K562 (cell line): ENCODE data around the gene USP48. TPM values are rescaled to one million over a fixed set of nuclear protein-coding genes. Genes with fewer than 3 reads are reported as not detected.

Experiments used
- ATAC-seq: fragments of 200-7000 bp; cut with Tn5 transposase; 3 replicates; pipeline ENCODE4 v1.9.1; 2020; ENCODE audit warnings: moderate library complexity
- BruUV-seq: library from RNA; stranded (reverse); fragments of 400-500 nt; replicated peaks from 2 replicates; lab custom pipeline; 2021; lab: Mats Ljungman, UMichigan
- CTCF ChIA-PET: fragments of 300-600 bp; formaldehyde crosslinking; extraction: SDS; loops from one replicate; lab custom pipeline; 2021; ENCODE audit warnings: low intra/inter-chr PET ratio; lab: Yijun Ruan, JAX
- POLR2A ChIA-PET: fragments of 300-600, 350-650 bp; sonication (Branson Sonifier 250); formaldehyde crosslinking; extraction: SDS; loops from one replicate; lab custom pipeline; 2021; ENCODE audit warnings: antibody characterized with exemption, inconsistent platforms; lab: Yijun Ruan, JAX
- DNase-seq, 4 experiments: peaks; one replicate each; pipeline versions ENCODE4 v3.0.0 to v3.0.0-alpha.2; 2011 to 2018; ENCODE audit warnings: low spot score in 3 of 4, mixed read lengths in 3 of 4; ENCODE audit errors: extremely low read depth in 1 of 4
- FAIRE-seq: peaks from 2 replicates; lab custom pipeline; 2011; peaks lifted over from hg19 to GRCh38; lab: Jason Lieb, UNC
- H2AFZ ChIP-seq: 2 replicates; pipeline ENCODE4 v1.6.0; 2011; ENCODE audit warnings: low read depth, low read length, control low read depth, inconsistent platforms
- H3K27ac ChIP-seq: fragments of 200-600 bp; 3 replicates; pipeline ENCODE4 v1.8.0; 2011; ENCODE audit warnings: low read depth, mild to moderate bottlenecking, control low read depth, inconsistent platforms, low read length, moderate library complexity, mixed read lengths; ENCODE audit errors: extremely low read depth
- H3K27me3 ChIP-seq, 2 experiments: fragments of 300-600 bp in 1 of 2; 2 replicates in 1 of 2; 3 replicates in 1 of 2; pipeline versions ENCODE4 v1.6.0 to v1.8.0; 2011; ENCODE audit warnings: inconsistent platforms in 2 of 2, low read length in 2 of 2, mild to moderate bottlenecking in 1 of 2, mixed read lengths in 1 of 2, moderate library complexity in 1 of 2; ENCODE audit not compliant: control insufficient read depth in 2 of 2, insufficient read depth in 2 of 2
- H3K36me3 ChIP-seq: fragments of 300-600 bp; 3 replicates; pipeline ENCODE4 v1.8.0; 2011; ENCODE audit warnings: mild to moderate bottlenecking, low read length, inconsistent platforms; ENCODE audit not compliant: control insufficient read depth, insufficient read depth
- H3K4me1 ChIP-seq, 2 experiments: fragments of 200-600 bp in 1 of 2; replicated peaks in 1 of 2; 2 replicates in 1 of 2; 3 replicates in 1 of 2; pipeline versions ENCODE4 v1.5.1 to v1.8.0; 2011; ENCODE audit warnings: inconsistent platforms in 2 of 2, low read length in 2 of 2, mild to moderate bottlenecking in 1 of 2, mixed read lengths in 1 of 2, moderate library complexity in 1 of 2; ENCODE audit not compliant: control insufficient read depth in 2 of 2, insufficient read depth in 2 of 2
- H3K4me2 ChIP-seq: 2 replicates; pipeline ENCODE4 v1.6.1; 2011; ENCODE audit warnings: low read length, control low read depth, inconsistent platforms, mixed read lengths; ENCODE audit not compliant: insufficient read depth
- H3K4me3 ChIP-seq: fragments of 200-600 bp; sonication (generic), shearing (Covaris generic); 2 replicates; pipeline ENCODE4 v1.5.1; 2016; ENCODE audit warnings: control low read depth, inconsistent platforms
- H3K79me2 ChIP-seq: fragments of 200-600 bp; 3 replicates; pipeline ENCODE4 v1.8.0; 2011; ENCODE audit warnings: low read length, inconsistent platforms; ENCODE audit not compliant: control insufficient read depth, insufficient read depth
- H3K9ac ChIP-seq, 2 experiments: 2 replicates each; pipeline versions ENCODE4 v1.6.0 to v1.6.1; 2011; ENCODE audit warnings: low read depth in 2 of 2, low read length in 2 of 2, control low read depth in 1 of 2, inconsistent platforms in 1 of 2, mild to moderate bottlenecking in 1 of 2, mixed read lengths in 1 of 2; ENCODE audit not compliant: insufficient read depth in 1 of 2
- H3K9me1 ChIP-seq: one replicate; pipeline ENCODE4 v1.6.0; 2011; ENCODE audit warnings: inconsistent platforms, mild to moderate bottlenecking, low read length, moderate library complexity; ENCODE audit not compliant: control insufficient read depth, insufficient read depth
- H3K9me3 ChIP-seq: replicated peaks from 2 replicates; pipeline ENCODE4 v1.5.1; 2011; ENCODE audit warnings: low read depth, low read length, inconsistent platforms; ENCODE audit not compliant: control insufficient read depth, insufficient read depth
- H4K20me1 ChIP-seq: replicated peaks from 2 replicates; pipeline ENCODE4 v1.6.1; 2011; ENCODE audit warnings: low read length, inconsistent platforms, mixed read lengths; ENCODE audit not compliant: control insufficient read depth, insufficient read depth
- ESRRA ChIP-seq: fragments of 450-650 bp; IDR thresholded peaks from 2 replicates; pipeline ENCODE4 v1.6.1; 2014; ENCODE audit warnings: low read depth, mild to moderate bottlenecking, moderate library complexity, borderline replicate concordance
- HMG20B ChIP-seq: fragments of 250-450 bp; sonication (Bioruptor Pico); IDR thresholded peaks from 2 replicates; pipeline ENCODE4 v1.5.0; 2021; ENCODE audit warnings: mild to moderate bottlenecking
- NR3C1 ChIP-seq: sonication (generic); formaldehyde crosslinking; IDR thresholded peaks from 2 replicates; pipeline ENCODE4 v1.8.1; 2022; ENCODE audit warnings: missing genetic modification reagents
- ZFP30 ChIP-seq: fragments of 250-450 bp; sonication (Bioruptor Pico); IDR thresholded peaks from 2 replicates; pipeline ENCODE4 v1.8.0; 2022; ENCODE audit warnings: moderate library complexity, mild to moderate bottlenecking, inconsistent platforms, borderline replicate concordance
- WGBS: fragments of 100-300 bp; shearing (Covaris generic); methylation state at CpG from one replicate; pipeline ENCODE4 v1.1.6; 2016; ENCODE audit warnings: low coverage, mixed read lengths; ENCODE audit not compliant: insufficient coverage; ENCODE audit errors: missing lambda C conversion rate; 5-methylcytosine and 5-hydroxymethylcytosine counted together
- in situ Hi-C: fragments of 300-500 bp; cut with MboI; formaldehyde crosslinking; loops from 4 replicates; pipeline ENCODE4 v1.15.0; 2018; ENCODE audit warnings: inconsistent platforms, mixed read lengths
- intact Hi-C: fragments of 100-400 bp; cut with micrococcal nuclease; formaldehyde crosslinking; loops from 2 replicates; pipeline ENCODE4 v1.14.2; 2022
- polyA plus RNA-seq, 8 experiments: library from polyadenylated mRNA; depleted of rRNA in 4 of 8; stranded (reverse) in 5 of 8; unstranded in 3 of 8; fragments of >200 nt; fragmentation: Nextera tagmentation in 2 of 8; fragmentation: Illumina TruSeq in 1 of 8; extraction: Ambion mirVana in 2 of 8; extraction: Trizol in 1 of 8; gene quantifications; 2 replicates each; pipeline versions ENCODE4 v1.2.1 to v1.2.3, GENCODE V29; 2011 to 2014; ENCODE audit warnings: inconsistent platforms in 1 of 8, missing spikeins in 1 of 8
- total RNA-seq, 7 experiments: library from RNA; depleted of rRNA in 6 of 7; stranded (reverse); fragments of >200 nt in 6 of 7; fragmentation: Illumina TruSeq in 2 of 7; extraction: Trizol in 2 of 7; gene quantifications; 2 replicates each; pipeline versions ENCODE4 v1.2.1 to v1.2.3, GENCODE V29; 2011 to 2021; ENCODE audit warnings: low replicate concordance in 1 of 7
- TF ChIP-seq, protein P1 (sequence below): sonication (generic); formaldehyde crosslinking; IDR thresholded peaks from 2 replicates; pipeline ENCODE4 v1.8.0; 2022; ENCODE audit warnings: mild to moderate bottlenecking, missing genetic modification reagents
- TF ChIP-seq, protein P2 (sequence below): fragments of 450-650 bp; conservative IDR thresholded peaks from 2 replicates; pipeline ENCODE4 v1.6.1; 2016; ENCODE audit warnings: missing genetic modification characterization, low read depth, mild to moderate bottlenecking, control low read depth, missing compliant biosample characterization
- TF ChIP-seq, protein P3 (sequence below), 2 experiments: fragments of 450-650 bp in 1 of 2; sonication (generic) in 1 of 2; formaldehyde crosslinking; conservative IDR thresholded peaks; 2 replicates each; pipeline versions ENCODE4 v1.4.0 to v1.8.1; 2020 to 2022; ENCODE audit warnings: mild to moderate bottlenecking in 1 of 2, missing genetic modification reagents in 1 of 2

USP48 gene
- total and polyA plus RNA-seq, 9 of the 15 experiments (the other 6 are each of a cell fraction or from before 2014, with no cell fraction given): 23.3 to 123 (median 106) TPM

DNA sequence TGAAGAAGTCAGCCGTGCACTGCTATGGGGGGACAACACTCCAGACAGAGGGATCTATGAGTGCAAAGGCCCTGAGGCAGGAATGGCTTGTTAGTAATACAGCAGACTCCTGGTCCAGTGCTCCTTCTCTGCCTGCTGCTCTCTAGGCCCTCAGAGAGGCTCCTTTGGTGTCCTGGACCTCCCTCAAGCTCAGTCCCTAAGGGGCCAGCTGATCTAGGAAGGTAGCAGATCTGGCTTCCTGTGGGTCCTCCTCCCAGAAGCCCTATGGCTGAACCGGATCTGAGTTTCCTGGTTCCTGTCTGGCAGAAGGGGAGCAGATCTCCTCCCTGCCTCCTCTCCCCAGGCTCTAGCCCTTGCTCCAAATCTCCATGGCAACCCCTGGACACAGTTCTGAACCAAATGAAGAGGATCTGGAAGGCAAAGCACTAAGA lies 28.9 kb upstream of the USP48 start, which contains the start of gene LDLRAD2 (continued):
- TF ChIP-seq, protein P1, sequence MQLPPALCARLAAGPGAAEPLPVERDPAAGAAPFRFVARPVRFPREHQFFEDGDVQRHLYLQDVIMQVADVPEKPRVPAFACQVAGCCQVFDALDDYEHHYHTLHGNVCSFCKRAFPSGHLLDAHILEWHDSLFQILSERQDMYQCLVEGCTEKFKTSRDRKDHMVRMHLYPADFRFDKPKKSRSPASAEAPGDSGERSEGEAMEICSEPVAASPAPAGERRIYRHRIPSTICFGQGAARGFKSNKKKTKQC (CRISPR knock-in tag): no peak
- TF ChIP-seq HMG20B (CRISPR knock-in tag): no peak
- TF ChIP-seq, protein P2, sequence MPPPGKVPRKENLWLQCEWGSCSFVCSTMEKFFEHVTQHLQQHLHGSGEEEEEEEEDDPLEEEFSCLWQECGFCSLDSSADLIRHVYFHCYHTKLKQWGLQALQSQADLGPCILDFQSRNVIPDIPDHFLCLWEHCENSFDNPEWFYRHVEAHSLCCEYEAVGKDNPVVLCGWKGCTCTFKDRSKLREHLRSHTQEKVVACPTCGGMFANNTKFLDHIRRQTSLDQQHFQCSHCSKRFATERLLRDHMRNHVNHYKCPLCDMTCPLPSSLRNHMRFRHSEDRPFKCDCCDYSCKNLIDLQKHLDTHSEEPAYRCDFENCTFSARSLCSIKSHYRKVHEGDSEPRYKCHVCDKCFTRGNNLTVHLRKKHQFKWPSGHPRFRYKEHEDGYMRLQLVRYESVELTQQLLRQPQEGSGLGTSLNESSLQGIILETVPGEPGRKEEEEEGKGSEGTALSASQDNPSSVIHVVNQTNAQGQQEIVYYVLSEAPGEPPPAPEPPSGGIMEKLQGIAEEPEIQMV (tag): peak; percentile 80
- no peak for TF ChIP-seq NR3C1 (CRISPR knock-in tag)
- TF ChIP-seq ZFP30 (CRISPR knock-in tag): no peak

DNA sequence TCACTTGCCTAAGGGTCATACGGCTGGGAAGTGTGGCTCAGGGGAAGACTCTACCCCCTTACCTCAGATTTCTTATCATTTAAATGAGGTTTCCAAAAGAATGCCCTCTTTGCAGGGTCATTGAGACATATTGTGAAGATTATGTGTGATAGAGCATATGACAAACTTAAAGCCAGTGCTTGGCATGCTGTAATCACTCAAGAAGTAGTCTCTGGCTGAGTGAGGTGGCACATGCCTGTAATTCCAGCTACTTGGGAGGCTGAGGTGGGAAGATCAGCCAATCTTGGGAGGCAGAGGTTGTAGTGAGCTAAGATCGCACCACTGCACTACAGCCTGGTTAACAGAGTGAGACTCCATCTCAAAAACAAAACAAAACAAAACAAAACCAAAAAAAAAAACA lies 21.6 kb upstream of the USP48 start:
- WGBS: 33% methylated on average over 2 of the region's 2 CpGs
- Histone ChIP-seq H3K79me2 (no peaks in the 10 kb centered on the region), H3K4me2 (no peak overlapping the region), H3K27ac (no peak overlapping the region), H4K20me1 (no peaks in the 10 kb centered on the region), H2AFZ (peak overlapping the region; percentile 63), H3K9me3 (no peaks in the 10 kb centered on the region), H3K9ac (no peak overlapping the region; a peak in 1 of 4 replicates), H3K9me1 (no peaks in the 10 kb centered on the region), H3K27me3 (no peaks in the 10 kb centered on the region), H3K36me3 (no peaks in the 10 kb centered on the region), H3K4me1 (peaks cover 0 to 3% of the 10 kb centered on the region in 2 experiments; a peak in 2 of 5 replicates), H3K4me3 (no peak overlapping the region)
- BruUV-seq: no TSS peak
- peak in 2 of 4 experiments; percentile 8 to 19 for DNase-seq
- POLR2A ChIA-PET: interaction anchor here (0.9 kb wide), 1 partner anchor 10 kb away, joined by 4 read pairs; no protein-coding TSS in a partner anchor
- in situ Hi-C loops: no loop called here
- no peak for FAIRE-seq
- intact Hi-C loops: no loop called here
- TF ChIP-seq ESRRA: 0 out of 2 replicates have a peak, but pooled peaks have one; percentile 35
- TF ChIP-seq, protein P3, sequence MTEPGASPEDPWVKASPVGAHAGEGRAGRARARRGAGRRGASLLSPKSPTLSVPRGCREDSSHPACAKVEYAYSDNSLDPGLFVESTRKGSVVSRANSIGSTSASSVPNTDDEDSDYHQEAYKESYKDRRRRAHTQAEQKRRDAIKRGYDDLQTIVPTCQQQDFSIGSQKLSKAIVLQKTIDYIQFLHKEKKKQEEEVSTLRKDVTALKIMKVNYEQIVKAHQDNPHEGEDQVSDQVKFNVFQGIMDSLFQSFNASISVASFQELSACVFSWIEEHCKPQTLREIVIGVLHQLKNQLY (CRISPR knock-in tag; conservative IDR thresholded peaks at IDR 0.05): no peak
- no peak for ATAC-seq
- CTCF ChIA-PET: interaction anchor here (0.6 kb wide), 1 partner anchor 14 kb away, joined by 4 read pairs; no protein-coding TSS in a partner anchor
